Sciatic nerve (tissue), 2 donors: ENCODE data around the gene SLC27A5. TPM values are rescaled to one million over a fixed set of nuclear protein-coding genes. Genes with fewer than 3 reads are reported as not detected.

Experiments used
- ATAC-seq: fragments of 200-7000 bp; cut with Tn5 transposase; one replicate; pipeline ENCODE4 v1.9.1; 2020; ENCODE audit warnings: mild to moderate bottlenecking, moderate library complexity
- DNase-seq: peaks from one replicate; pipeline ENCODE4 v3.0.0-alpha.2; 2020; ENCODE audit warnings: low spot score
- intact Hi-C: fragments of 100-400 bp; cut with DNase I; formaldehyde crosslinking; loops from one replicate; pipeline ENCODE4 v1.14.2; 2022
- total RNA-seq: library from RNA; stranded (reverse); fragmentation: NEBNext Ultra II Directional; extraction: Animal tissue kit (Norgen Biotek cat#: 25700); gene quantifications from one replicate; pipeline ENCODE4 v1.2.1, GENCODE V29; 2021
- donor health status: DM: no; HTN: no; CAD: no.
- donor health status: DM: no; HTN: no; CAD: no.

The SLC27A5 gene, protein sequence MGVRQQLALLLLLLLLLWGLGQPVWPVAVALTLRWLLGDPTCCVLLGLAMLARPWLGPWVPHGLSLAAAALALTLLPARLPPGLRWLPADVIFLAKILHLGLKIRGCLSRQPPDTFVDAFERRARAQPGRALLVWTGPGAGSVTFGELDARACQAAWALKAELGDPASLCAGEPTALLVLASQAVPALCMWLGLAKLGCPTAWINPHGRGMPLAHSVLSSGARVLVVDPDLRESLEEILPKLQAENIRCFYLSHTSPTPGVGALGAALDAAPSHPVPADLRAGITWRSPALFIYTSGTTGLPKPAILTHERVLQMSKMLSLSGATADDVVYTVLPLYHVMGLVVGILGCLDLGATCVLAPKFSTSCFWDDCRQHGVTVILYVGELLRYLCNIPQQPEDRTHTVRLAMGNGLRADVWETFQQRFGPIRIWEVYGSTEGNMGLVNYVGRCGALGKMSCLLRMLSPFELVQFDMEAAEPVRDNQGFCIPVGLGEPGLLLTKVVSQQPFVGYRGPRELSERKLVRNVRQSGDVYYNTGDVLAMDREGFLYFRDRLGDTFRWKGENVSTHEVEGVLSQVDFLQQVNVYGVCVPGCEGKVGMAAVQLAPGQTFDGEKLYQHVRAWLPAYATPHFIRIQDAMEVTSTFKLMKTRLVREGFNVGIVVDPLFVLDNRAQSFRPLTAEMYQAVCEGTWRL
- 10.1 TPM for total RNA-seq

DNA sequence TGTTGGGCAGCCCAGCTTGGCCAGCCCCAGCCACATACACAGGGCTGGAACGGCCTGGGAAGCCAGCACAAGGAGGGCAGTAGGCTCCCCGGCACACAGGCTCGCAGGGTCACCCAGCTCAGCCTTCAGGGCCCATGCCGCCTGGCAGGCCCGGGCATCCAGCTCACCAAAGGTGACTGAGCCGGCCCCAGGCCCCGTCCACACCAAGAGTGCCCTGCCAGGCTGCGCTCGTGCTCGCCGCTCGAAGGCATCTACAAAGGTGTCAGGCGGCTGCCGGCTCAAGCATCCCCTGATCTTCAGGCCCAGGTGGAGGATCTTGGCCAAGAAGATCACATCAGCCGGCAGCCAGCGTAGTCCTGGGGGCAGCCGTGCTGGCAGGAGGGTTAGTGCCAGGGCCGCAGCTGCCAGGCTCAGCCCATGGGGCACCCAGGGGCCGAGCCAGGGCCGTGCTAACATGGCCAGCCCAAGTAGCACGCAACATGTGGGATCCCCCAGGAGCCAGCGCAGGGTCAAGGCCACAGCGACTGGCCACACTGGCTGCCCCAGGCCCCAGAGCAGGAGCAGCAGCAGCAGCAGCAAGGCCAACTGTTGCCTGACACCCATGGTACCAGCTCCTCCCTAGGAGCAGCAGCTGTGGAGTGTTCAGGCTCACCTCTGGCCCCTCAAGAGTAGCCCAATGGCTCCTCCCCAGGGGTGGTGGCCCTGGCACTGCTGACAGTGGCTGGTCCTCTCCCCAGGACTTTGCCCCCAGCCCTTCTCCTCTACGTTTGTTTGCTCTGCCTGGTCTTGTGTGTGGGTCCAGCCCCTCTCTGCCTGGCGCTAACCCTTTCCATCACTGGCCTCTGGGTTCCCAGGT is at the start of gene SLC27A5:
TSS of gene SLC27A5 (minus strand) at position 640 of the 856 bp plus-strand sequence. CDS start at position 603, 37 bp downstream.
- ATAC-seq: no peak
- DNase-seq: no peak
- intact Hi-C loops: no loop called here

DNA sequence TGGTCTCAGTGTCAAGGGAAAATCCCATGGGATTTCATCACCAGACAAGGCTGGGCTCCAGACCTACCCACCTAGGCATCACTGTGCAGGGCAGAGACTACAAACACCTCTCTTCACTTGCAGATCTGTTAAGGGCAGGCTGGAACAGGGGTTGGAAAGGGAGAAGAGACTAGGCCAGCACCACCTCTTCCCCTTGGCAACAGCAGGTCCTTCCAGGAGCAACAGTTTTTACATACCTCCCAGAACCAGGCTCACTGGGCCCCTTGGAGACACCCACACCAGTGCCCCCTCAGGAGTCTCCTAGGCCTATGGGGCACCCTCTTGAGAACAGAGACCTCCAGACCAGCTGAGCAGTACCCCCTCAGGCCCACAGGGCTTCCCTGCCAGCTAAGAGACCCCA is 49.1 kb upstream of the SLC27A5 start:
- ATAC-seq (no peak), DNase-seq (no peak)
- intact Hi-C loops: no loop called here

DNA sequence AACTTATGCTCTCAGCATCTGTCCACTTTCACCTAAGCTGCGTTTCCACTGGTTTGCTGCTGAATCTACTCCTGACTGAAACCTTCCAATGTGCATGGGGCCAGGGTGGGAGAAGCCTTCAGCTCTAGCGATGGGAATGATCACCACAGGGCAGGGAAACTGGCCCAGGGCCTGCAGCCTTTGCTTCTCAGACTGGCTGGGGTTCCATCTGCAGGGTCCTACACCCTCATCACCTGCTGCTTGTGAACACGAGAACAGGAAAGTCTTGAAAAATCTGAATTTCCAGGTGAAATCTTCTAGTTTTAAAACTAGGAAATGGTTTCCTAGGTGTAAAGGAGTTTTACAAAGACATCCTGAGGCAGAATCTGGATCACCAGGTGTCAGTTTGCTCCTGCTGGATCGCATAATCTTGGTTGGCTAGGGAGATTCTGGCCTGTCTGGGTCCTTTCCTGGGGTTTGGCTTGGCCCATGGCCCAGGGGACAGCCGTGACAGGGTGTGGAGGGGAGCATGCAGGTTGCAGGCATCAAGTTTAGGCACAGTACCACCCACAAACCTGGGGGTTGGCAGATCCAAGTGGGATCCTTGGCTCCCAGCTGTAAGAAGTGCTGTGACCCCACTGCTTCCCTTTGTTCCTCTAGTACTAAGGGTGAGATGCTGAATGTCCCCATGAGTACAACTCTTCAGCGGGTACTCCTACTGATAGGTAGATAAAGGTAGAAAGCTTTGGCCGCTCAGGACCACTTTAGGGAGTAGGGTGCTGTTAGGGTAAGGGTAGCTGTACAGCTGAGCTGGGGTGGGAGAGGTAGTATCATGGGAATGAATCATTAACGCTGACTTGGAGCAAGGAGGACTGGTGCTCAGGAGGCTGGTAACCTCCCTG is 48.5 kb upstream of the SLC27A5 start:
- DNase-seq (no peak), ATAC-seq (no peak)
- intact Hi-C loops: no loop called here

DNA sequence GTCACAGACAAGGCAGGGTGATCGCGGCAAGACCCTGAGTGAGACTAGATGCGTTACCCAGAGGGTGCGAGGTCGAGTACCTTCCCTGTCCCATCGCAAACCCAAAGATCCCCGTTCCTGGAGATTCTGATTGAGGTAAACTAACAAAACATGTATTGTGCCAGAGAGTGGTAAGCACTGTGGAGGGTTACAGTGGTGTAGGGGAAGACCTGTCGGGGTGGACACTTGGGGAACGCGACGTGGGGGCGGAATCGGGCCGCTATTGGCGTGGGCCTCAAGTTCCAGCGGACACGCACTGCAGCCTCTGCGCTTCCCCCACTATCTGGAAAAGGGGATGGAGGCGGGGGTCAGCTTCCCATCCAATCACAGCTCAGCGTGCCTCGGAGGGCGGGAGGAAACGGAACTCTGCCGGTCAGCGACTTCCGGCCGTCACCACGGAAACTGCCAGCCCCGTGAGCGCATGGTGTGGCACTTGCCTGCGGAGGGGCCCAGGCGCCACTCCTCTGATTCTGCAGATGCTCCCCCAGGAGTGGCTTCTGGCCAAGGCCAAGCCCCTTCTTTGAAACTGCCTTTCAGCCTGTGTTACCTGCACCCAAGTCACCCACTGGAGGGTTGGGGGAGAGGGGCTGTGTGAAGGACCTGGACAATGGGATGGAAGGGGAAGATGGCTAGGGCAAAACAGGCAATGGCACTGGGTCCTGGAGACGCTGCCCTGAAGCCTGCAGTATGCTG is 47.6 kb upstream of the SLC27A5 start:
- peak; percentile 83 for ATAC-seq
- intact Hi-C loops: no loop called here
- peak; percentile 95 for DNase-seq

DNA sequence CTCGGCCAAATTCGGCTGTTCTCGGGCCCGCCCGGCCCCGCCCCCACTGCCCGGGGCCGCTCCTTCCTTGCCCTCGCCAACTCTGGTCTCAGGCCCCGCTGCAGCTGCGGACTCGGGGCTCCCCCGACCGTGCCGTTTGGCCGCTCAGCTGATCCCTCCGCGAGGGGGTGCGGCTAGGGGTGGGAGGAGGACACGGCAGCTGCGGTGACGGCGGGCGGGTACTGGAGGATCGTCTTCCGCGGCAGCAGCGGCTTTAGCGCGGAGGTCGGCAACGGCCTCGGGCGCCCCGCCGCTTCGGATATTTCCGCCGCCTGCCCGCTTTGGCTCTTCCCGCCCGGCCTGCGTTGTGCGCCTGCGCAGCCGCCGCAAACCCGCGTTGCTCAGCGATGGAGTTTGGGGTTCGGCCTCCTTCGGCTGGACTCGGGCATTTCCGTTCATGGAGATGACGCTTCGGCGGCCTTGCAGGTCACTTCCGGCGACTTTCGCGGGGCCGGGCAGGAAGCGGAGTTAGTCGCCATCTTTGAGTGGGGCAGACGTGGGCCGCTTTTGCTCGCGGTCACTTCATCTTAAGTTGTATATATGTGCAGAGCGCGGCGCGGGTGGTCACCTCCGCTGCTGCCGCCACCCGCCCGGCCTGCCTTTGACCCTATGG is 47.0 kb upstream of the SLC27A5 start:
- DNase-seq (peak; percentile 100), ATAC-seq (peak; percentile 89)
- intact Hi-C loops: no loop called here

DNA sequence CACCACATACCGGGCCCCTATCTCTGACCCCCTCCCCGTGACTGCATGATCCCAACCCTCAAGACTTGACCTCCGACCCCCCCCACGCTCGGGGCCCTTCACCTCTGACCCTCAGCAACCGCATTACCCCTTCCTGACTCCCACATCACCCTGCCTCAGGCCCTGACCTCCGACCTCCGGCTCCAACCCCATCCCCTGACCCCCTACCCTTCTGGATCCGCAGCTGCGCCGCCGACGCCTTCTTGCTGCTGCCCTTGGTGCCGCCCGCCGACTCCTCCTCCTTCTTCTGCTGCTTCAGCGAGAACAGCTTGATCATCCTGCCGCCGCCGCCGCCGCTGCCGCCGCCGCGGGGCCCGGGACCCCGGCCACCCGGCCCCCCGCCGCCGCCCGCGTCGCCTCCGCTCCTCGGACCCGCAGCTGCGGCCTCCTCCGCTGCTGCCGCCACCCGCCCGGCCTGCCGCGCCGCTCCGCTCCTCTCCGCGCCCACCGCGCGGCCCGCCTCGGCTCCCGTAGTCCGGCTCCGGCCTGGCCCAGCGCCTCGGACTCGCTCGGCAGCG is 46.4 kb upstream of the SLC27A5 start, which contains the start of gene UBE2M:
TSS of gene UBE2M (minus strand) at position 546 of the 557 bp plus-strand sequence. CDS start at position 316, 230 bp downstream.
- no peak for ATAC-seq
- intact Hi-C loops: no loop called here

DNA sequence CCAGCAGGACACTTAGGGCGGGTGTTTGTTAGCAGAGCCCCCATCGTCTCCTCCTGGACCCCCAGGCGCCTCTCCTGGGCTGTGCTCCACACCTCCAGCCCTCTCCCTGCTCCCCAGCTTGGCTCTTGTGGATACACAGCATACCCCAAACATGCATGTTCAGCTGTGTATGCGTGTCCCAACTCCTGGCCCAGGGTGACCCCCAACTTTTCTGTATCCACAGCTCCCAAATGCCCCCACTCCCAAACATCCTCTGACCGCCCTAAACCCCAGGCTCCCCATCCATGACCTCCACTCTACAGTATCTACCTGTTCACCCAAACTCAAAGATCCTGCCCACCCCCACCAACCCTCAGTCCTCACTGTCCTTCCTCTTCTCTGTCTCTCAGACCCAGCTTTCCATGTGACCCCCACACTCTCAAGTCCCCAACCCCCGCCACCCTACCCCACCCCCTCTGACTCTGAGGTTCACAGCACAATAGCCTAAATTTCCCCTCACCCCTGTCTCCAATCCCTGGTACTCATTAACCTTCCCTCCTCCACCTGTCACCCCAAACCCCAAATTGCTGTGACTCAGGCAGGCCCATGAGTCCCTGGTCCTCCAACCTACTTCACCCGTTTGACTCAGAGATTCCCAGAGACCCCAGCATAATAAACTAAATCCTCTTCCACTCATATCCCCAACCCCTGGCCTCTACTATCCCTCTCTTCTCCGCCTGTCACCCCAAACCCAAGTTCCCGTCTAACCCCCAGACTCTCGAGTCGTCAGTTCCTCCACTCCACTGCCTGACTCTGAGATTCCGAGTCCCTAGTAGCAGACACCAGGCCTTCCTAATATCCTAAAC is 45.7 kb upstream of the SLC27A5 start:
- intact Hi-C loops: no loop called here
- DNase-seq: no peak

More for the DNA sequence above, 46.4 kb upstream of the SLC27A5 start, which contains the start of gene UBE2M:
- peak; percentile 85 for DNase-seq

DNA sequence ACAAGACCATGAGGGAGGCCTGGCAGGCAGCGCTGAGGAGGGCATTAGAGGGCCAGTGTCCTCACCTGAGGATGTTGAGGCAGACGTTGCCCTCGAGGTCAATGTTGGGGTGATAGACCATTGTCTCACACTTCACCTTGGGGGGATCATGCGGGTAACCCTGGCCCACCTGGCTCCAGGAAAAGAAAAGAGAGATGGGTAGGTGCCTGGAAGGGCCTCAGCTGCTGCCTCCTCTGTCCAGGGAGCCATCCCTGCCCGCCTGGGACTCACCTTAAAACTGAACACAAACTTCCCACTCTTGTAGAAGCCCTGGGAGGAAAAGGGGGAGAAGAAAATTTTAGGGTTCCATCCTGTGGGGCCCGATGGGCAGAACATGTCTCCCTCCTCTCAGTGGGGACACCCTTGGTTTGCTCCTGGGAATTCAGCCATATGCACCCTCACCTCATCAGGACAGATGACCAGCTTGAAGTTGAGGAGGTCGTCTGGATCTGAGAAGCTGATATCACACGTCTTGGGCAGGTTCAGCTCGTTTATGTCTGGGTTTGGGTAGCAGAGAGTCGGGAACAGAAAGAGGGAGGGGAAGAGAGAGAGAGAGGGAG is 44.9 kb upstream of the SLC27A5 start:
- DNase-seq (no peak), ATAC-seq (no peak)
- intact Hi-C loops: no loop called here

More for the DNA sequence above, 45.7 kb upstream of the SLC27A5 start:
- no peak for ATAC-seq

DNA sequence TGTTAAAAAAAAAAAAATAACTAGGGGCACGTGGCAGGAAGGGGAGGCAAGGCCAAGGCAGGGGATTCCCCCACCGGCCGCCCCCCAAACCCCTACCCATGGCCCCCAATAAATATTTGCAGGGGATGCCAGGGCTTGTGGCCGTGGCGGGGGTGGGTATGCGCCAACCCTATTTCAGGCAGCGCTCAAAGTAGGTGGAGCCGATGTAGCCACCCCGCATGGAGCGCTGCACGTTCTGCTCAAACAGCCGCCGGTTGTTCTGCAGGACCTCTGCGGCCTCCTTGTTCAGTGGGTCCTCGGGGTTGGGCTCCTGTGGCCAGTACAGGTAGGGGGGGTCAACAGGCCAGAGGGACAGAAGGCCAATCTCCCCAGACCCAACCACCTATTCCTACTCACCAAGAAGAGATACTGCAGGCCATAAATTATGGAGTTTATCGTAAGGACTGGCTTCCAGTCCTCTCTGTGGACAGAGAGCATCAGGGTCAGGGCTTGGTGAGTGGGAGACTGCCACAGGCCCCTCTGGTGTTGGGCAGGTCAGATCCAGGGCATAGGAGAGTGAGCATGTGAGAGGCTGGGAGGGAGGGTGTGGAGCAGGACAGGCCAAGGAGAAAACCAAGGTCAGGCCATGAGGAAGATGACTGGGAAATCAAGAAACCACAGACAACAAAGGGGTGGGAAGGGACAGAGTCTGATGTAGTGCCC is 44.3 kb upstream of the SLC27A5 start:
- intact Hi-C loops: no loop called here
- ATAC-seq (no peak), DNase-seq (no peak)

DNA sequence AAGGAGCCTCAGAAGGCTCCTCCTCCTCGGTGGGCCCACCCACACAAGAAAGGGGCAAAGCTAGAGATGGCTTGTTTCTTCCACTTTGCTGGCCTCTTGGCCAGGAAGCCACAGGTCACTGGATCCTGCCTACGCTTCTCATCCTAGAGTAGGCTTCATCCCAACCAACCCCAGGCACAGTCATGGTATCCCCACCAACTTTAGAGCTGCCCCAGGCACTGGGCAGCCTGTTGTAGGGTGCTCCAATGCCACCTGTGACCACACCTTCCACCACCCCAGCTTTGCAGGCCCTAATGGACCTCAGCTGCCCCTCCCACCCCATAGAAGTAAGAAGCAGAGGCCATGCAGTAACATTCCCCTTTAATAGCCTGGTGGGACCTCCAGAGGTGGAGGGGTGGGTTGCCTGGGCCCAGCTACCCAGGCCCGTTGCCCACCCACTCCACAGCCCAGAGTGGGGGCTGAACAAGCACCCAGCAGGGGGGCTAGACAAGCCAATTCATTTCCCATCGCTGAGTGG is 43.6 kb upstream of the SLC27A5 start:
- DNase-seq (no peak), ATAC-seq (no peak)
- intact Hi-C loops: no loop called here

DNA sequence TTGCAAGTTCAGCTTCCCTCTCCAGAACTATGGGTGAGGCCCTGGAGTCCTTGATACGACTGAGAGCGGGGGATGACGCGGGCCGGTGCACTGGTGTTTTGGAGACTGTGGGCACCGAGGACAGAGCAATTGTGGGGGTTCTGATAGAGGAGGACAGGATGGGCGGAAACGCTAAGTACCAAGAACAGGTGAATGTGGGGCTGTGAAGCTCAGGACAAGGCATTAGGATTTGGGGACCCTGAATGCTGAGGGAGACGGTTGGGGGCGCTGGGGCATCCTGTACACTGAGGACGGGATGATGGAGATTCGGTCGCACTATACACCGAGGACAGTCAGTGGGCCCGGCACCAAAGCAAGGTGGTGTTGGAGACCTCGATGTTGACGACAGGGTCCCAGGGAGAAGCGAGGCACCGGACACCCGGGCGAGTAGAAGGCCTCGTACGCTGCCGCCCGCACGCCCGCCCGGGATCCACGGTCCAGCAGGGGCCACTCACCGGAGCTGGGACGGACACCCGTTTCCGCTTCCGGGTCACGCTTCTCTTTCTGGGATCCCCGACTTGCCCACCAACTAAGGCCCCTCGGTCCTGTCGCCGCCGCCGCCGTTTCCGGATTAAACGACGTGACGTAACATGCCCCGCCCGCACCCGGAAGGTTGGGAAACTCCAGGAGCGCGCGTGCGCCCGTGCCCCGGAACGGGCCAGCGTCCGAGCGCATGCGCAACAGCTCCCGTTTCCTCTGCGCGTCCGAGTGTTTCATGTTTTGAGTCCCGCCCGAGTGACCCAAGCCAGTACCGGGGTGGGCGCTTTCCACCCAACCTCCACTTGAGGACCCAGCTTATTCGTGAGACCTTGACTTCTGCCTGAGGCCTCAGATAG is 42.9 kb upstream of the SLC27A5 start, which contains the start of gene CHMP2A:
TSS of gene CHMP2A (minus strand) at position 612 of the 875 bp plus-strand sequence. CDS start 893 bp downstream, outside the sequence.
- DNase-seq (peak; percentile 100), ATAC-seq (peak; percentile 81)
- intact Hi-C loops: no loop called here

DNA sequence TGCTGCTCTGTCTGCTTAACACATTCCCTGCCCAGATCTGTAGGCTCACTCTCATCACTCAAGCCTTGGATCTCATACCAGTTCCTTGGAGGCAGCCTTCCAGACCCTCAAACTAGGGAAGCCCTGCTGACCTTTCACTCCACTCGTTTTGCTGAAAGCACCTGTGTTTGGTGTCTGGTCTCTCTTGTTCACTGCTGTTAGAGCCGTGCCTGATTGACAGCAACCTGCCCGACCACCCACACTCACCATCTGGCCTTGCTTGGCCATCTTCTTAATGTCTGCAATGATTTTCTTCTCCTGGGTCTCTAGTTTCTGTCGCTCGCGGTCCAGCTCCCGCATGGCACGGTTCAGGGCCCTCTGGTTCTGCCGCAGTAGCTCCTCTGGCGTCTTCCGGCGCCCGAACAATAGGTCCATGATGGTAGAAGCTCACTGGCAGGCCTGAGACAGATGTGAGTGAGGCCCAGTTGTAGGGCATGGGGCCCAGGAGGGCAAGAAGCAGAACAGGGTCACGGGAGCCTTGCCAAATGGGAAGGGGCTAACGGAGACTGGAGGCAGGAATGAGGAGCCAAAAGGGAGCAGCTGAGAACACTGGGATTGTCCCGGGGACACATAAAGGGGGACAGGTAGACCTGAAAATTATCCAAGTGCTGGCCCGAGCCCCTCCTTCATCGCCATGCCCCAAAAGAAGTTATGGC is 42.2 kb upstream of the SLC27A5 start:
- DNase-seq (no peak), ATAC-seq (no peak)
- intact Hi-C loops: no loop called here

DNA sequence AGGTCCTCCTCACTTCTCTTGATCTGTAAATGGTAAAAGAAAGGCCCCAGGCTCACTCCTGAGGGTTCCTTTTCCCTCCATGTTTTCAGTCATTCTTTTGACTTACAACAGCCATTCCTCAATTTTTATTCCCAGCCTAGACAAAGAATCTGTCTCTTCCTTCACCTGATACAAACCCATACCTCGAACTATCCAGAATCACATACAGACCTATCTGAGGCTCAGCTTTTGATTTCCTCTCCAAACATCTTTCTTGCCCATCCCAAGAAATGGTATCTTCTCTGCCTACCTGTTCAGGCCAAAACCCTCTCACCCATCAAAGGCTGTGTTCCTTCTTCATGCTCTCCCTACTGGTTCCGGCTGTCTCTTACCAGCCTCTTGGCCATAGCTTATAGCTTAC is 40.9 kb upstream of the SLC27A5 start:
- ATAC-seq (no peak), DNase-seq (no peak)
- intact Hi-C loops: no loop called here
